GM21576 (cell line): ENCODE results near the gene GLI3.

ENCODE experiments used
- ATAC-seq: cut with Tn5 transposase; IDR thresholded peaks from one replicate; pipeline ENCODE4 v1.9.1; 2021; ENCODE audit warnings: mild to moderate bottlenecking, moderate library complexity; ENCODE audit not compliant: unreplicated experiment

The GLI3 gene

GRCh38 chr7:42107484-42108240 lies 129.3 kb downstream of the GLI3 start:
- no peak for ATAC-seq

GRCh38 chr7:42106562-42106961 lies 130.4 kb downstream of the GLI3 start:
- no peak for ATAC-seq

- ATAC-seq, result no peak
These were observed 131.3 kb downstream of the GLI3 start for GRCh38 chr7:42105554-42106358.

- no peak for ATAC-seq
These were observed 132.3 kb downstream of the GLI3 start for GRCh38 chr7:42104694-42105093.

- ATAC-seq, result no peak
These were observed 132.8 kb downstream of the GLI3 start for GRCh38 chr7:42104231-42104630.

GRCh38 chr7:42103456-42103855 lies 133.6 kb downstream of the GLI3 start:
- ATAC-seq, result no peak

GRCh38 chr7:42103020-42103419 lies 134.0 kb downstream of the GLI3 start:
- no peak for ATAC-seq

GRCh38 chr7:42102301-42102700 lies 134.7 kb downstream of the GLI3 start:
- ATAC-seq, result no peak

- no peak for ATAC-seq
These were observed 136.9 kb downstream of the GLI3 start for GRCh38 chr7:42100156-42100508.

GRCh38 chr7:42099470-42100155 lies 137.4 kb downstream of the GLI3 start:
- ATAC-seq, result no peak

GRCh38 chr7:42099066-42099465 lies 137.9 kb downstream of the GLI3 start:
- no peak for ATAC-seq

- ATAC-seq, result no peak
These were observed 139.3 kb downstream of the GLI3 start for GRCh38 chr7:42097752-42098151.

GRCh38 chr7:42096681-42097561 lies 140.1 kb downstream of the GLI3 start:
- ATAC-seq, result no peak

- no peak for ATAC-seq
These were observed 140.7 kb downstream of the GLI3 start for GRCh38 chr7:42096268-42096667.

GRCh38 chr7:42095791-42096190 lies 141.2 kb downstream of the GLI3 start:
- ATAC-seq, result no peak

- no peak for ATAC-seq
These were observed 143.6 kb downstream of the GLI3 start for GRCh38 chr7:42093349-42093905.

- ATAC-seq, result no peak
These were observed 145.3 kb downstream of the GLI3 start for GRCh38 chr7:42091461-42092291.

GRCh38 chr7:42090806-42091205 lies 146.2 kb downstream of the GLI3 start:
- ATAC-seq, result no peak

GRCh38 chr7:42090056-42090455 lies 147.0 kb downstream of the GLI3 start:
- ATAC-seq, result no peak

GRCh38 chr7:42087616-42088015 lies 149.4 kb downstream of the GLI3 start:
- no peak for ATAC-seq
